IPS-NIHi11 (cell line): ENCODE results near the gene TXNRD2.
"Not testable (repeated sequence)": the region's sequence is repeated elsewhere in the genome, so short reads cannot be mapped to it uniquely, and the experiment has no call there.

Experiments used
- DNase-seq: peaks from one replicate; pipeline ENCODE4 v3.0.0; 2012; ENCODE audit warnings: mixed read lengths, low spot score

TXNRD2 gene

DNA sequence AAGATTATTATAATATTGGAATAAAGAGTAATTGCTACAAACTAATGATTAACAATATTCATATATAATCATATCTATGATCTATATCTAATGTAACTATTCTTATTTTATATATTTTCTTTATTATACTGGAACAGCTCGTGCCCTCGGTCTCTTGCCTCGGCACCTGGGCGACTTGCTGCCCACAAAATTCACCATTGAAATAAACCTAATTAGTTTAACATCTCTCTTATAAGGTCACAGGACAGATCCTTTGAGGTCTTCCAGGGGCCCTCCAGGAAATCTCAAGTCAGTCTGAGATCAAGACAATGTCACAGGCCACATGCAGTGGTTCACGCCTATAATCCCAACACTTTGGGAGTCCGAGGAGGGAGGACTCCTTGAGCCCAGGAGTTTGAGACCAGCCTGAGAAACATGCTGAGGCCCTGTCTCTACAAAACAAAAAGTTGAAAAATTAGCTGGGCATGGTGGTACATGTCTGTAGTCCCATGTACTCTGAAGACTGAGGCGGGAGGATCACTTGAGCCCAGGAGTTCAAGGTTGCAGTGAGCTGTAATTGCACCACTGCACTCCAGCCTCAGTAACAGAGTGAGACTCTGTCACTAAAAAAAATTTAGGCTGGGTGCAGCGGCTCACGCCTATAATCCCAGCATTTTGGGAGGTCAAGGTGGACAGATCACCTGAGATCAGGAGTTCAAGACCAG is 6.6 kb upstream of the TXNRD2 start:
- DNase-seq, result no peak

DNA sequence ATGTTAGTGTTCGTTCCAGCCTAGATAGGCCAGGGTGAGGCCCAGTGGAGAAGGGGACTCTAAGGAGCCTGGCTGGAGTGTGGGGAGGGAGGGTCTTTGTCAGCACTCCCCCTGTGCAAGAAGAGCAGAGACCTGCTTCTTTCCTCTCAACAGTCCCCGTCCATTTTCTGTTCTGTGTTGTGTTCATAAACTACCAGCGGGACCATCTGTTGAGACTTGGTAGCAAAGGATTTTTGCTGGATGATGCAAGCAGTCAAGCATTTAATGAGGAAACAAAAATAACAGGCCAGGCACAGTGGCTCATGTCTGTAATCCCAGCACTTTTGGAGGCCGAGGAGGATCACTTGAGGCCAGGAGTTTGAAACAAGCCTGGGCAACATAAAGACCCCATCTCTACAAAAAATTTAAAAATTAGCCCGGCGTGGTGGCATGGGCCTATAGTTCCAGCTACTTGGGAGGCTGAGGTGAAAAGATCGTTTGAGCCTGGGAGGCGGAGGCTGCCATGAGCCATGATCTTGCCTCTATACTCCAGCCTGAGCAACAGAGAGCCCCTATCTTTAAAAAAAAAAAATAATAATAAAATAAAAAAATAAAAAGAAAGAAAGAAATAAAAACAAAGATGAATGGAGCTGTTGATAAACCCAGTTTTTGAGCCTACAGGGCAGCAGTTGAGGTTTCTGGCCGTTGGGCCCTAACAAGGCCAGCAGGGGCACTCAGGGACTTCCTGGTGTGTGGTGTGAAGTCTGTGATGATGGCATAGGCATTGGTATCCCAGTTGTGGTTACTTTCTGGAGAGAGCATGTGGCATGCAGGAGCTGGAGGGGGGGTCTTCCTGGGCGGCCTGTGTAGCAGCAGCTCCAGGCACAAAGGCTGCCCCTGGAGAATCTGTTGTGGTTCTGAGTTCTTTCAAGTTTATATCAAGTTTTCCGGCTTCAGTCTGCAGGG is 1.7 kb upstream of the TXNRD2 start:
- DNase-seq, result no peak

- peak; percentile 31 for DNase-seq
These were observed 801 bp upstream of the TXNRD2 start for GRCh38 chr22:19942157-19943081.

DNA sequence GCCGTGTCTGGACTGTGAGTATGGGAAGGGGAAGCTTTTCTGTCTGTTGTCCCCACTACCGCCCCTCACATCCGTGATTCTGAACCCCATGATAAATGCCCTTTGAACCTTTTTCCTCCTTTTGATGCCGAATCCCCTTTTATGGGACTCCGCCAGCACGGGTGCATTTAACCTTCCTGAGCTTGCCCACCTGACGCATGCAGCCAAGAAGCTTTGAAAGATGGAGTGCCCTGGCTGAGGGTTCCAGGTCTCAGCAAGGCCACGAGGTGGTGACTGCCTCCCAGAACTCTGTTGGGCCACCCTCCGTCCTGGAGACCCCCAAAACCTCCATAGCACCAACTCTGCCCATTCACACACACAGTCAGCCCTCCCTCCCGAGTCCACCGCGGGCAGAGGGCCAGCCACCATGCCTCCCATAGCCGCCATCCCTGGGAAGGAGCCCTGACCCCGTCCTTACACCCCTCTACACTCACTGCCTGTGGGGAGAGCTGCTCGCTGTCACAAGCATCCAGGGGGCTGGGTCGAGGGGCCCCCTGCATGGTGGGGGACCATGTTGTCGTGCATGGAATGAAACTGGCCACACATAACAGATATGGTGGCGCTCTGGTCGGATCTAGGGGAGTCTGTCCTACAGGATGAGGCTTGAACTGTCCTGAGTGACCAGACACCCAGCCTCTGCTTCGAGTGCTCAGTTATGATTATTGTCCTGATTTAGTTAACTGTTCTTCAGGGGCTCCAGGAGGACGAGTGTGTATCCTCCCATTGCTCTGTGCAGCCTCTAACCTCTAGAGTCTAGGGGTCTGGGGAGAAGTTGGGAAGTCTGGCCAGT is 868 bp downstream of the TXNRD2 start:
- no peak for DNase-seq

DNA sequence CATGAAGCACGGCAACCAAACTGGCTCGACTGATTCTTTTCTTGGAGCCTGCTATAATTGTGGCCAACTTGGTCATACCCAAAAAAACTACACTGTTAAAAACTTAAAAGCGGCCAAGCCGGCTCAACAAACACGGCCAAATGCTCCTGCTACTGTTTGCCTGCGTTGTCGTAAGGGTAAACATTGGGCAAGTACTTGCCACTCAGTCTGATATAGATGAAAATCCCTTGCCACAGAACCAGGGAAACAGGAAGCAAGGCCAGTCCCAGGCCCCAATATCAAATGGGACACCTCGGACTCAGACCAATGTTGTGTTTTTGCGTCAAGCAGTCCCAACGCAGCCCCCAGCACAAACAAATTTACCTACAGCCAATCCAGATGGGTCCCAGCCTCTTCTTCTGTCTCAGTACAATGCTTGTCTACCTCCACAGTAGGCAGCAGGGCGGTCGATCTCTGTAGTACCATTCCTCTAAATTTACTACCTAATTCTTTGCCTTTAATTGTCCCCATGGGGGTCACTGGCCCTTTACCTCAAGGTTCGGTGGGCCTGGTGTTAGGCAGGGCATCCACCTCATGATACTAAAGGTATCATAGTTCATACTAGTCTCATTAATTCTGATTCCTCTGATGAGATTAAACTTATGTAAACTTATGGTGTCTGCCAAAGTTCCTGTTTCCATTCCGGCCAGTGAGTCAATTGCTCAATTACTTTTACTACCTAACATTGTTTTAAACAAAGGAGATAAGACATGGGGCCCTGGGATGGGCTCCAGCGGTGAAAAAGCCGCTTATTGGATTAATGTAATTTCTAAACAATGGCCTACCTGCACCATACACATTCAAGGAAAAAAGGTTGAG is 3.8 kb downstream of the TXNRD2 start:
- DNase-seq, result no peak

GRCh38 chr22:19936513-19936912 is 5.1 kb downstream of the TXNRD2 start:
- no peak for DNase-seq

DNA sequence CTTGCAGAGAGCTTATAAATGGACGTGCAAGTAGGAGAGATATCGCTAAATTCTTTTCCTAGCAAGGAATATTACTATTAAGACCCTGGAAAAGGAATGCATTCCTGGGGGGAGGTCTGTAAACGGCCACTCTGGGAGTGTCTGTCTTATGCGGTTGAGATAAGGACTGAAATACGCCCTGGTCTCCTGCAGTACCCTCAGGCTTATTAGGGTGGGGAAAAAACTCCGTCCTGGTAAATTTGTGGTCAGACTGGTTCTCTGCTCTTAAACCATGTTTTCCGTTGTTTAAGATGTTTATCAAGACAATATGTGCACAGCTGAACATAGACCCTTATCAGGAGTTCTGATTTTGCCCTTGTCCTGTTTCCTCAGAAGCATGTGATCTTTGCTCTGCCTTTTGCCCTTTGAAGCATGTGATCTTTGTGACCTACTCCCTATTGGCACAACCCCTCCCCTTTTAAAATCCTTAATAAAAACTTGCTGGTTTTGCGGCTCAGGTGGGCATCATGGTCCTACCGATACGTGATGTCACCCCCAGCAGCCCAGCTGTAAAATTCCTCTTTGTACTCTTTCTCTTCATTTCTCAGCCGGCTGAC is 6.4 kb downstream of the TXNRD2 start:
- DNase-seq, result not testable (repeated sequence)

- DNase-seq, result no peak
These were observed 8.0 kb downstream of the TXNRD2 start for GRCh38 chr22:19933341-19934241.

DNA sequence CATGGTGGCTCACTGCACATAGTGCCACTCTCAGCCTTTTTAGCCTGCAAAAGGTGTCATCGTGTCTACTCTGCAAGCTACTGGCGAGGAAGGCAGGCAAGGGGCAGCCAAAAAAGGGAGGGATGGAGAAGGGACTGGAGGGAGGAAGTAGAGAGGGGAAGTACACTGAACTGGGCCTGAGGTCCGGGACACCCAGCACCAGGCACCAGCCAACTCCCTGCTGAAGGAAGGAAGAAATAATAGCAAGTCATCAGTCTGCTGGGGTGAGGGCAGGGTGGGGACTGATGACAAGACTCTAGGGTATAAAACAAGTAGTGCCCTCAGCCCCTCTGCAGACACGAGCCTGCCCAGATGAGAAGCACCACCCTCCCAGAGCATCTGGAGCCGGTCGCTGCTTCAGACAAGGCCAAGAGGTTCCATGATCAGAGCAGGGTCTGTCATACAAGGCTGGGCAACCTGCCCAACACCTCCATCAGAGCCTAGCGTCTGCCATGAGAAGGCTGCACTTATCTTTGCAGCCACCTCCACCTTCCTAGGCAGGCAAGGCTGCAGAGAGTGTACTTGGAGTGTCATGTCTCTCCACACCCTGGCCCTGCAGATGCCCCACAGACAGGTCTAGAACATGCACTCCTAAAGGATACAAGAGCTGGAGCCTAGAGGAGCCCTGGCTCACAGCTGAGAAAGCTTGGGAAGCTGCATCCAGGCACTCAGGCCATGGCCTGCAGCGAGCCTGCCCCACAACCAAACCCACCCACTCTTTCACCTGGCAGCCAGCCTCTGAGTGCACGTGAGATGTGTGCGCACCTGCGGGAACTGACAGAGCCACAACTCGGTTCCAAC is 9.0 kb downstream of the TXNRD2 start:
- DNase-seq, result no peak

DNA sequence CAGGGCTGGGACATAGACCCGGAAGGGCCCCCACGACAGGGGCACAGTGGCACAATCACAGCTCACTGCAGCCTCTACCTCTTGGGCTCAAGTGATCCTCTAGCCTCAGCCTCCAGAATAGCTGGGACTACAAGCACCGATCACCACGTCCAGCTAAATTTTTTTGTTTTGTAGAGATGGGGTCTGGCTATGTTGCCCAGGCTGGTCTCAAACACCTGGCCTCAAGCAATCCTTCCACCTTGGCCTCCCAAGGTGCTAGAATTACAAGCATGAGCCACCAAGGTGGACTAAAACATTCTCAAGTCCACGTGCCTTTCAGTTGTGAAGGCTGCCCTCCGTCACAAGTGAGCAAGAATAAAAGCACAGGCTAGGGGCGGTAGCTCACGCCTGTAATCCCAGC is 10.1 kb downstream of the TXNRD2 start:
- no peak for DNase-seq

GRCh38 chr22:19930551-19931486 is 10.8 kb downstream of the TXNRD2 start:
- DNase-seq, result no peak

- DNase-seq, result no peak
These were observed 11.8 kb downstream of the TXNRD2 start for GRCh38 chr22:19929586-19930550.

DNA sequence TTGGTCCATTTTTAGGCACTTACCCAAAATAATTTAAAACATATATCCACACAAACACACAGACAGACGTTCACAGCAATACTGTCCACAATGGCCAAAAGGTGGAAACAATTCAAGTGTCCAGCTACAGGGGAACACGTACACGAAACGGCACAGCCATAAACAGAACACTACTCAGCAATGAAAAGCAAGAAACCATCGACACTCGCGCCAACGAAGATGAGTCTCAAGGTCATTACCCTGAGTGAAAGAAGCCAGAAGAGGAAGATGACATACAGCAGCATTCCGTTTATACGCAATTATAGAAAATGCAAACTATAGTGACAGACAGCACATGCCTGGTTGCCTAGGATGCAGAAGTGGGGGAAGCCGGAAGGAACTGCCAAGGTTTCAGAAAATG is 13.4 kb downstream of the TXNRD2 start:
- no peak for DNase-seq

- no peak for DNase-seq
These were observed 13.9 kb downstream of the TXNRD2 start for GRCh38 chr22:19927696-19928095.

DNA sequence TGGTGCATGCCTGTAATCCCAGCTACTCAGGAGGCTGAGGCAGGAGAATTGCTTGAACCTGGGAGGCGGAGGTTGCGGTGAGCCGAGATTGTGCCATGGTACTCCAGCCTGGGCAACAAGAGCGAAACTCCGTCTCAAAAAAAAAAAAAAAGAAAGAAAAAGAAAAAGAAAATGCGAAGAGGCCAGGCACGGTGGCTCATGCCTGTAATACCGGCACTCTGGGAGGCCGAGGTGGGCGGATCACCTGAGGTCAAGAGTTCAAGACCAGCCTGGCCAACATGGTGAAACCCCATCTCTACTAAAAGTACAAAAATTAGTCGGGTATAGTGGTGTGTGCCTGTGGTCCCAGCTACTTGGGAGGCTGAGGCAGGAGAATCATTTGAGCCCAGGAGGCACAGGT is 15.6 kb downstream of the TXNRD2 start:
- DNase-seq, result not testable (repeated sequence)
